Measurements from ENCODE around the gene TUFT1. TPM values are rescaled to one million over a fixed set of nuclear protein-coding genes. Genes with fewer than 3 reads are reported as not detected.

TUFT1 gene
- total RNA-seq, 2 experiments from 2014 or later: 0.06 to 0.13 TPM

DNA sequence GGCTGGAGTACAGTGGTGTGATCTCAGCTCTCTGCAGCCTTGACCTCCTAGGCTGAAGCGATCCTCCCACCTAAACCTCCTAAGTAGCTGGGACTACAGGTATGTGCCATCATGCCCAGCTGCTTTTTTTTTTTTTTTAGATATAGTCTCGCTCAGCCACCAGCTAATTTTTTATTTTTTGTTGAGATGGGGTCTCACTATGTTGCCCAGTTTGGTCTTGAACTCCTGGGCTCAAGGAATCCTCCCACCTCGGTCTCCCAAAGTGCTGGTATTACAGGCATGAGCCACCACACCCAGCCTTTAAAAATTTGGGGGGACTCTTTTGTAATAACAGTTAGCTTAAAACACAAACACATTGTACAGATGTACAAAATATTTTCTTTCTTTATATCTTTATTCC is 70.0 kb downstream of the TUFT1 start:
- H3K36me3 ChIP-seq (ENCODE audit: insufficient read depth, low read length): peaks cover 3% of the 10 kb centered on the region; the same call in 1 of the 2 replicates
- no peak overlapping the region for H3K27ac ChIP-seq (ENCODE audit: low read depth, low read length, poor library complexity, severe bottlenecking)
- no peak for DNase-seq (ENCODE audit: low spot score)
- POLR2A ChIA-PET: interaction anchor here (1.0 to 1.2 kb wide), 3 partner anchors 11 to 153 kb away, joined by 3 to 4 read pairs (median 3); partner anchors contain the start of gene MRPL9
- no peak overlapping the region for H2AFZ ChIP-seq (ENCODE audit: low read length)
- peaks cover 4% of the 10 kb centered on the region; the same call in 1 of the 2 replicates for H3K79me2 ChIP-seq (ENCODE audit: insufficient read depth, low read depth, low read length)
- CTCF ChIA-PET (ENCODE audit: unreplicated experiment): no interaction called here
- H3K9me3 ChIP-seq (ENCODE audit: low read length): no peaks in the 10 kb centered on the region
- H3K4me1 ChIP-seq (ENCODE audit: insufficient read depth, low read length, poor library complexity, severe bottlenecking): peaks cover 17% of the 10 kb centered on the region
- H3K4me3 ChIP-seq (ENCODE audit: low read depth, low read length, poor library complexity, severe bottlenecking): no peak overlapping the region
- H3K4me2 ChIP-seq (ENCODE audit: low read length): no peak overlapping the region
- H3K9me2 ChIP-seq (ENCODE audit: insufficient read depth, low read length): no peaks in the 10 kb centered on the region
- no peaks in the 10 kb centered on the region for H4K20me1 ChIP-seq (ENCODE audit: insufficient read depth, low read length)
- intact Hi-C loops (cut with micrococcal nuclease; ENCODE audit: unreplicated experiment): no loop called here
- no TSS peak for BruUV-seq (replicated peaks)
- no peak for TF ChIP-seq EZH2phosphoT487 (IDR thresholded peaks at IDR 0.05; ENCODE audit: borderline replicate concordance, low read depth, low read length)
- TF ChIP-seq, protein P1, sequence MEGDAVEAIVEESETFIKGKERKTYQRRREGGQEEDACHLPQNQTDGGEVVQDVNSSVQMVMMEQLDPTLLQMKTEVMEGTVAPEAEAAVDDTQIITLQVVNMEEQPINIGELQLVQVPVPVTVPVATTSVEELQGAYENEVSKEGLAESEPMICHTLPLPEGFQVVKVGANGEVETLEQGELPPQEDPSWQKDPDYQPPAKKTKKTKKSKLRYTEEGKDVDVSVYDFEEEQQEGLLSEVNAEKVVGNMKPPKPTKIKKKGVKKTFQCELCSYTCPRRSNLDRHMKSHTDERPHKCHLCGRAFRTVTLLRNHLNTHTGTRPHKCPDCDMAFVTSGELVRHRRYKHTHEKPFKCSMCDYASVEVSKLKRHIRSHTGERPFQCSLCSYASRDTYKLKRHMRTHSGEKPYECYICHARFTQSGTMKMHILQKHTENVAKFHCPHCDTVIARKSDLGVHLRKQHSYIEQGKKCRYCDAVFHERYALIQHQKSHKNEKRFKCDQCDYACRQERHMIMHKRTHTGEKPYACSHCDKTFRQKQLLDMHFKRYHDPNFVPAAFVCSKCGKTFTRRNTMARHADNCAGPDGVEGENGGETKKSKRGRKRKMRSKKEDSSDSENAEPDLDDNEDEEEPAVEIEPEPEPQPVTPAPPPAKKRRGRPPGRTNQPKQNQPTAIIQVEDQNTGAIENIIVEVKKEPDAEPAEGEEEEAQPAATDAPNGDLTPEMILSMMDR (conservative IDR thresholded peaks at IDR 0.05; ENCODE audit: low read length): no peak

DNA sequence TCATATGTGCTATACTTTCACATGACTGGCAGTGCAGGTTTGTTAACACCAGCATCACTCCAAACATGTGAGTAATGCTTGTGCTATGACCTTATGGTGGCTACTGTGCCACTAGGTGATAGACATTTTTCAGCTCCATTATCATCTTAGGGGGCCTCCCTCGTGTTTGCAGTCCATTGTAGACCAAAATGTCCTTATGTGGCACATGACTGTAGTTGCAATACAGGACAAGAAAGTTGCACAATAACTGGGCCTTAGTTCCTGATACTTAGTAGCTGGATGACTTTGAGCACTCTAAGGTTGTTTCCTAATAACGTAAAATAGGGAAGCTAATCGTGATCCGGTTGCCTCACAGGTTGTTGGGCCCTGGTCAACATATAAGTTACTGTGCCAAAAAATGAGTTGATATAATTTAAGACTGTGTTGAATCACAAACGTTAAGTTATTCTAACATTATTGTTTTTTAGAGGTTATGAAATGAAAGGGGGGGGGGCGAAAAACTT is 71.2 kb downstream of the TUFT1 start:
- no peak for DNase-seq (ENCODE audit: low spot score)
- no peak overlapping the region for H3K27ac ChIP-seq (ENCODE audit: low read depth, low read length, poor library complexity, severe bottlenecking)
- TF ChIP-seq EZH2phosphoT487 (IDR thresholded peaks at IDR 0.05; ENCODE audit: borderline replicate concordance, low read depth, low read length): no peak
- TF ChIP-seq, protein P1 (conservative IDR thresholded peaks at IDR 0.05; ENCODE audit: low read length): no peak
- no peaks in the 10 kb centered on the region for H4K20me1 ChIP-seq (ENCODE audit: insufficient read depth, low read length)
- H3K36me3 ChIP-seq (ENCODE audit: insufficient read depth, low read length): peaks cover 6% of the 10 kb centered on the region; the same call in 1 of the 2 replicates
- ChIA-PET POLR2A (interaction anchor here (0.6 to 0.8 kb wide), 2 partner anchors 44 to 60 kb away, joined by 3 to 4 read pairs; no protein-coding TSS in a partner anchor), CTCF (ENCODE audit: unreplicated experiment) (no interaction called here)
- H3K4me3 ChIP-seq (ENCODE audit: low read depth, low read length, poor library complexity, severe bottlenecking): peak overlapping the region; percentile 97
- peak overlapping the region; percentile 88 for H2AFZ ChIP-seq (ENCODE audit: low read length)
- no TSS peak for BruUV-seq (replicated peaks)
- intact Hi-C loops (cut with micrococcal nuclease; ENCODE audit: unreplicated experiment): no loop called here
- H3K4me1 ChIP-seq (ENCODE audit: insufficient read depth, low read length, poor library complexity, severe bottlenecking): peaks cover 17% of the 10 kb centered on the region
- no peaks in the 10 kb centered on the region for H3K9me3 ChIP-seq (ENCODE audit: low read length)
- peaks cover 4% of the 10 kb centered on the region; the same call in 1 of the 2 replicates for H3K79me2 ChIP-seq (ENCODE audit: insufficient read depth, low read depth, low read length)
- H3K4me2 ChIP-seq (ENCODE audit: low read length): peak overlapping the region; percentile 78
- no peaks in the 10 kb centered on the region for H3K9me2 ChIP-seq (ENCODE audit: insufficient read depth, low read length)

DNA sequence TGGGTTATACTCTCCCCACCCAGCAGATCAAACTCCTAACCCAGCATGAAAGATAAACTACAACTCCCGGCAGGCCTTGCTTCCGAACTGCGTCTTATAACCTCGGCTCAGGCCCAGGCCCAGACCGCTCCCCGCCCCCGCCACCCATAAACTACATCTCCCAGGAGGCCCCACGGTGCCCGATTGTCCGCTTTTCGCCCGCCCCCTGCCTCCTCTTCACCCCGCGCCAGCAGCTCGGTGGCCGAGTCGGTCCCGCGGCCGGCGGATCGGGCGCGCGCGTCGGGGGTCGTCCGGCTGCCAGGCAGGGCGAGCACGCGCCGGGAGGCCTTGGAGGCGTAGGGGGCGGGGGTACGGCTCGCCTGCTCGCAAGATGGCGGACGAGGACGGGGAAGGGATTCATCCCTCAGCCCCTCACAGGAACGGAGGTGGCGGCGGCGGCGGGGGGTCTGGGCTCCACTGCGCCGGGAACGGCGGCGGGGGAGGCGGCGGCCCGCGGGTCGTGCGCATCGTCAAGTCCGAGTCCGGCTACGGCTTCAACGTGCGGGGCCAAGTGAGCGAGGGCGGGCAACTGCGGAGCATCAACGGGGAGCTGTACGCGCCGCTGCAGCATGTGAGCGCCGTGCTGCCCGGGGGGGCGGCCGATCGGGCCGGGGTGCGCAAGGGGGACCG is 71.9 kb downstream of the TUFT1 start, which contains the start of gene SNX27:
Gene SNX27 (plus strand): TSS at position 219 of the 669 bp plus-strand sequence. CDS start 152 bp downstream, at position 371.
- Histone ChIP-seq H3K4me1 (ENCODE audit: insufficient read depth, low read length, poor library complexity, severe bottlenecking) (peaks cover 17% of the 10 kb centered on the region), H3K36me3 (ENCODE audit: insufficient read depth, low read length) (peaks cover 6% of the 10 kb centered on the region; the same call in 1 of the 2 replicates), H3K9me2 (ENCODE audit: insufficient read depth, low read length) (no peaks in the 10 kb centered on the region), H2AFZ (ENCODE audit: low read length) (peak within 1 kb of the TSS; percentile 88), H3K4me3 (ENCODE audit: low read depth, low read length, poor library complexity, severe bottlenecking) (peak within 1 kb of the TSS; percentile 97), H4K20me1 (ENCODE audit: insufficient read depth, low read length) (no peaks in the 10 kb centered on the region), H3K79me2 (ENCODE audit: insufficient read depth, low read depth, low read length) (peaks cover 4% of the 10 kb centered on the region; the same call in 1 of the 2 replicates), H3K9me3 (ENCODE audit: low read length) (no peaks in the 10 kb centered on the region), H3K27ac (ENCODE audit: low read depth, low read length, poor library complexity, severe bottlenecking) (peak within 1 kb of the TSS; percentile 42), H3K4me2 (ENCODE audit: low read length) (peak within 1 kb of the TSS; percentile 78)
- ChIA-PET CTCF (ENCODE audit: unreplicated experiment) (no interaction called here), POLR2A (interaction anchor here (0.6 to 0.8 kb wide), 2 partner anchors 43 to 60 kb away, joined by 3 to 4 read pairs; no protein-coding TSS in a partner anchor)
- peak; percentile 92 for DNase-seq (ENCODE audit: low spot score)
- BruUV-seq (replicated peaks): no TSS peak
- intact Hi-C loops (cut with micrococcal nuclease; ENCODE audit: unreplicated experiment): no loop called here
- TF ChIP-seq, protein P1 (conservative IDR thresholded peaks at IDR 0.05; ENCODE audit: low read length): no peak
- no peak for TF ChIP-seq EZH2phosphoT487 (IDR thresholded peaks at IDR 0.05; ENCODE audit: borderline replicate concordance, low read depth, low read length)
